ENCODE measurements around the gene MSH5.

DNA sequence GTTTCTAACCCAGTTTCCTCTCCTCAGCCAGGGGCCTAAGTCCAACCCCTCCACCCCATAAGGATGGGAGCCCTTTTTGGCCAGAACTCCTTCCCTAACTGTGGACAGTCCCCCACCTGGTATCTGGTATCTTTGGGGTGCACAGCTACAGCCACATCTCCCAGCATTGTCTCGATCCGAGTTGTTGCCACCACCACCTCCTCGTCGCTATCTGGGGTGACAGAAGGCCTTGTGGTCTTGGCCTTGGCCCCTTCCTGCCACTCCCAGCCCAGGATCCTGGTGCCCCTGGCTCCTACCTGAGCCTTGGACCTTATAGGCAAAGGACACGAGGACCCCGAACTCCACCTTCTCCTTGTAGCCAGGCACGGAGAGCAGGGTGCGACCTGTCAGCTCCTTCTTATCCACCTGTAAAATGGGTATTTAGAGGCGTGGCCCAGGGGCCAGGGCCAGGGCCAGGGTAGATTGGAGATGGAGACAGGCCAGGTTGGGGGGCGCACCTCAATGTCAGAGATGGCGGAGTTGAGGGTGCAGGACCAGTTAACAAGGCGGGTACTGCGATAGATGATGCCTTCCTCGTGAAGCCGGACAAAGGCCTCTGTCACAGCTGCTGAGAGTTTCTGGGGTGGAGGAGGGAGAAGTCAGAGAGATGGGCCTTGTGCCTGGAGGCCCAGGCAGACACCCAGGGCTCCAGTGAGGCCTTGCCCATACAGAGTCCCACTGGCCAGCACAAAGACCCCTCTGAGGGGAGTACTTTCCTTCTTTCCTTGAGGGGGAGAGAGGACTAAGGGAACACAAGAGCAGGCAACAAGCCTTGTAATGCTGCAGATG is 44.5 kb downstream of the MSH5 start:
- TF ChIP-seq MYC (IDR thresholded peaks at IDR 0.05; ENCODE audit: low read depth, low read length) = no peak
- TF ChIP-seq, protein P1, sequence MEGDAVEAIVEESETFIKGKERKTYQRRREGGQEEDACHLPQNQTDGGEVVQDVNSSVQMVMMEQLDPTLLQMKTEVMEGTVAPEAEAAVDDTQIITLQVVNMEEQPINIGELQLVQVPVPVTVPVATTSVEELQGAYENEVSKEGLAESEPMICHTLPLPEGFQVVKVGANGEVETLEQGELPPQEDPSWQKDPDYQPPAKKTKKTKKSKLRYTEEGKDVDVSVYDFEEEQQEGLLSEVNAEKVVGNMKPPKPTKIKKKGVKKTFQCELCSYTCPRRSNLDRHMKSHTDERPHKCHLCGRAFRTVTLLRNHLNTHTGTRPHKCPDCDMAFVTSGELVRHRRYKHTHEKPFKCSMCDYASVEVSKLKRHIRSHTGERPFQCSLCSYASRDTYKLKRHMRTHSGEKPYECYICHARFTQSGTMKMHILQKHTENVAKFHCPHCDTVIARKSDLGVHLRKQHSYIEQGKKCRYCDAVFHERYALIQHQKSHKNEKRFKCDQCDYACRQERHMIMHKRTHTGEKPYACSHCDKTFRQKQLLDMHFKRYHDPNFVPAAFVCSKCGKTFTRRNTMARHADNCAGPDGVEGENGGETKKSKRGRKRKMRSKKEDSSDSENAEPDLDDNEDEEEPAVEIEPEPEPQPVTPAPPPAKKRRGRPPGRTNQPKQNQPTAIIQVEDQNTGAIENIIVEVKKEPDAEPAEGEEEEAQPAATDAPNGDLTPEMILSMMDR (IDR thresholded peaks at IDR 0.05; ENCODE audit: low read depth, low read length) = no peak

Data from NB4 (cell line).